HG03095 (cell line): ENCODE results near the gene PTPRN2.
"Not testable (repeated sequence)": the region's sequence is repeated elsewhere in the genome, so short reads cannot be mapped to it uniquely, and the experiment has no call there.

ENCODE experiments used
- ATAC-seq: cut with Tn5 transposase; IDR thresholded peaks from one replicate; pipeline ENCODE4 v1.9.1; 2021; ENCODE audit warnings: moderate library complexity; ENCODE audit not compliant: unreplicated experiment

The PTPRN2 gene

GRCh38 chr7:158261362-158262235, 326.0 kb downstream of the PTPRN2 start:
- ATAC-seq, result no peak

- ATAC-seq, result no peak
Measured at GRCh38 chr7:158260567-158261361, 326.9 kb downstream of the PTPRN2 start.

GRCh38 chr7:158259671-158260418, 327.8 kb downstream of the PTPRN2 start:
- no peak for ATAC-seq

GRCh38 chr7:158259141-158259540, 328.5 kb downstream of the PTPRN2 start:
- no peak for ATAC-seq

- no peak for ATAC-seq
Measured at GRCh38 chr7:158258411-158259130, 329.1 kb downstream of the PTPRN2 start.

GRCh38 chr7:158257516-158258410, 329.9 kb downstream of the PTPRN2 start:
- ATAC-seq, result no peak

GRCh38 chr7:158257001-158257400, 330.6 kb downstream of the PTPRN2 start:
- ATAC-seq, result no peak

- no peak for ATAC-seq
Measured at GRCh38 chr7:158256091-158256816, 331.4 kb downstream of the PTPRN2 start.

- ATAC-seq, result no peak
Measured at GRCh38 chr7:158255558-158255957, 332.1 kb downstream of the PTPRN2 start.

- ATAC-seq, result no peak
Measured at GRCh38 chr7:158255156-158255555, 332.5 kb downstream of the PTPRN2 start.

GRCh38 chr7:158253670-158254045, 334.0 kb downstream of the PTPRN2 start:
- ATAC-seq, result not testable (repeated sequence)

- no peak for ATAC-seq
Measured at GRCh38 chr7:158252837-158253669, 334.6 kb downstream of the PTPRN2 start.

- no peak for ATAC-seq
Measured at GRCh38 chr7:158252081-158252836, 335.4 kb downstream of the PTPRN2 start.

GRCh38 chr7:158251061-158251965, 336.3 kb downstream of the PTPRN2 start:
- no peak for ATAC-seq

- no peak for ATAC-seq
Measured at GRCh38 chr7:158249692-158250091, 337.9 kb downstream of the PTPRN2 start.

- ATAC-seq, result no peak
Measured at GRCh38 chr7:158248816-158249215, 338.8 kb downstream of the PTPRN2 start.
